ENCODE measurements around the gene NT5M.
A peak's percentile ranks its signal among the peaks of the same experiment; 100 is the strongest.

The NT5M gene

DNA sequence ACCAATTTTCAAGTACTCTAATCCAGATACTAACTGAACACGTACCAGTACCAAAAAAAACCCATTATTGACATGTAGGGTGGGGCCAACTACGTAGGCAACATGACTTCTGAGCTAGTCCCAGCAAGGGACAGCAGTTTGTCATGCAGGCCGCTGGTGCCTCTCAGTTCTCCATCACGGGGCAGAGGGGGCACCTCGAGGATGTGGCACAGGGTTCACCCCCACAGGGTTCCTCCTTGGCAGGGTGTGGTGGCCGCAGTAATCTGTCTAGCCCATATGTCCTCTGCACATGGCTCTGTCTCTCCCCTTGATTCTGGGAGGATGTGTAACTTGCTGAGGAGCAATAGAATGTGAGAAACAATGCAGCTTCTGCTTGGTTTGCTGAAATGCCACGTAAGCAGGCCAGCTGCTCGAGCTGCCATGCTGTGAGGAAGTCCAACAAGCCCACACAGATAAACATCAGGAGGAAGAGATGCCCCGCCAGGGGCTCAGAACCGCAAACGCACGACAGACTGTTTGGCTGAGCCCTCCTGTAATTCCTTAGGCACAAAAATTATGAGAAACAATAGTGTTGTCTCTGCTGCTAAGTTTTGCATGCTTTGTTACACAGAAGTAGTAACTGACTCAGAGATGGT is 62.4 kb downstream of the NT5M start:
- H3K27ac ChIP-seq (replicated peaks) = no peak overlapping the region
- DNase-seq (ENCODE audit: low read depth in 1 of 2, low spot score in 1 of 2) = no peak
- no peak overlapping the region for H3K4me3 ChIP-seq (replicated peaks; ENCODE audit: insufficient read depth, low read length)
- no peaks in the 10 kb centered on the region for H3K27me3 ChIP-seq (ENCODE audit: insufficient read depth, poor library complexity, severe bottlenecking)
- TF ChIP-seq, protein P1, sequence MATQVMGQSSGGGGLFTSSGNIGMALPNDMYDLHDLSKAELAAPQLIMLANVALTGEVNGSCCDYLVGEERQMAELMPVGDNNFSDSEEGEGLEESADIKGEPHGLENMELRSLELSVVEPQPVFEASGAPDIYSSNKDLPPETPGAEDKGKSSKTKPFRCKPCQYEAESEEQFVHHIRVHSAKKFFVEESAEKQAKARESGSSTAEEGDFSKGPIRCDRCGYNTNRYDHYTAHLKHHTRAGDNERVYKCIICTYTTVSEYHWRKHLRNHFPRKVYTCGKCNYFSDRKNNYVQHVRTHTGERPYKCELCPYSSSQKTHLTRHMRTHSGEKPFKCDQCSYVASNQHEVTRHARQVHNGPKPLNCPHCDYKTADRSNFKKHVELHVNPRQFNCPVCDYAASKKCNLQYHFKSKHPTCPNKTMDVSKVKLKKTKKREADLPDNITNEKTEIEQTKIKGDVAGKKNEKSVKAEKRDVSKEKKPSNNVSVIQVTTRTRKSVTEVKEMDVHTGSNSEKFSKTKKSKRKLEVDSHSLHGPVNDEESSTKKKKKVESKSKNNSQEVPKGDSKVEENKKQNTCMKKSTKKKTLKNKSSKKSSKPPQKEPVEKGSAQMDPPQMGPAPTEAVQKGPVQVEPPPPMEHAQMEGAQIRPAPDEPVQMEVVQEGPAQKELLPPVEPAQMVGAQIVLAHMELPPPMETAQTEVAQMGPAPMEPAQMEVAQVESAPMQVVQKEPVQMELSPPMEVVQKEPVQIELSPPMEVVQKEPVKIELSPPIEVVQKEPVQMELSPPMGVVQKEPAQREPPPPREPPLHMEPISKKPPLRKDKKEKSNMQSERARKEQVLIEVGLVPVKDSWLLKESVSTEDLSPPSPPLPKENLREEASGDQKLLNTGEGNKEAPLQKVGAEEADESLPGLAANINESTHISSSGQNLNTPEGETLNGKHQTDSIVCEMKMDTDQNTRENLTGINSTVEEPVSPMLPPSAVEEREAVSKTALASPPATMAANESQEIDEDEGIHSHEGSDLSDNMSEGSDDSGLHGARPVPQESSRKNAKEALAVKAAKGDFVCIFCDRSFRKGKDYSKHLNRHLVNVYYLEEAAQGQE (IDR thresholded peaks at IDR 0.05; ENCODE audit: insufficient replicate concordance, low read depth) = no peak
- no peak for TF ChIP-seq GABPA (IDR thresholded peaks at IDR 0.05; ENCODE audit: low read depth)

DNA sequence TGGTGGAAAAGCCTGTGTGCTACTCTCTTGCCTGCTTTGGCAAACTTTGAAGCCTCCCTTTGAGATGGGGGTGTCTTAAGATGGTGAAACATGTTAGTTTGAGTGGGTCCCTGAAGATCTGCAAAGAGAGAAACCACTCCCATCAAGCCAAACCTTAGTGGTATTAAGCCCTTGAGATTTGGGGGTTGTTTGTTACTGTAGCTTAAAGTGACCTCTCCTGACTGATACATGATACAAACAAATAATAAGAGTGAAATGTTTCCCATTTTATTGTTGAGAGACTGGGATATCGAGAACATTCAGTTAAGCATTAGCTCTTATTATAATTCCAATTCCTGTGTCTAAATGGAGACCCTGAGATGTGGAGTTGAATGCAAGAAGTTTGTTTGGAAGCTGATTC is 63.1 kb downstream of the NT5M start:
- H3K27ac ChIP-seq (replicated peaks) = no peak overlapping the region
- TF ChIP-seq, protein P2, sequence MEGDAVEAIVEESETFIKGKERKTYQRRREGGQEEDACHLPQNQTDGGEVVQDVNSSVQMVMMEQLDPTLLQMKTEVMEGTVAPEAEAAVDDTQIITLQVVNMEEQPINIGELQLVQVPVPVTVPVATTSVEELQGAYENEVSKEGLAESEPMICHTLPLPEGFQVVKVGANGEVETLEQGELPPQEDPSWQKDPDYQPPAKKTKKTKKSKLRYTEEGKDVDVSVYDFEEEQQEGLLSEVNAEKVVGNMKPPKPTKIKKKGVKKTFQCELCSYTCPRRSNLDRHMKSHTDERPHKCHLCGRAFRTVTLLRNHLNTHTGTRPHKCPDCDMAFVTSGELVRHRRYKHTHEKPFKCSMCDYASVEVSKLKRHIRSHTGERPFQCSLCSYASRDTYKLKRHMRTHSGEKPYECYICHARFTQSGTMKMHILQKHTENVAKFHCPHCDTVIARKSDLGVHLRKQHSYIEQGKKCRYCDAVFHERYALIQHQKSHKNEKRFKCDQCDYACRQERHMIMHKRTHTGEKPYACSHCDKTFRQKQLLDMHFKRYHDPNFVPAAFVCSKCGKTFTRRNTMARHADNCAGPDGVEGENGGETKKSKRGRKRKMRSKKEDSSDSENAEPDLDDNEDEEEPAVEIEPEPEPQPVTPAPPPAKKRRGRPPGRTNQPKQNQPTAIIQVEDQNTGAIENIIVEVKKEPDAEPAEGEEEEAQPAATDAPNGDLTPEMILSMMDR (IDR thresholded peaks at IDR 0.05; ENCODE audit: insufficient read depth, low read length) = no peak
- DNase-seq (ENCODE audit: low read depth in 1 of 2, low spot score in 1 of 2) = no peak
- no peaks in the 10 kb centered on the region for H3K27me3 ChIP-seq (ENCODE audit: insufficient read depth, poor library complexity, severe bottlenecking)
- no peak overlapping the region for H3K4me3 ChIP-seq (replicated peaks; ENCODE audit: insufficient read depth, low read length)

DNA sequence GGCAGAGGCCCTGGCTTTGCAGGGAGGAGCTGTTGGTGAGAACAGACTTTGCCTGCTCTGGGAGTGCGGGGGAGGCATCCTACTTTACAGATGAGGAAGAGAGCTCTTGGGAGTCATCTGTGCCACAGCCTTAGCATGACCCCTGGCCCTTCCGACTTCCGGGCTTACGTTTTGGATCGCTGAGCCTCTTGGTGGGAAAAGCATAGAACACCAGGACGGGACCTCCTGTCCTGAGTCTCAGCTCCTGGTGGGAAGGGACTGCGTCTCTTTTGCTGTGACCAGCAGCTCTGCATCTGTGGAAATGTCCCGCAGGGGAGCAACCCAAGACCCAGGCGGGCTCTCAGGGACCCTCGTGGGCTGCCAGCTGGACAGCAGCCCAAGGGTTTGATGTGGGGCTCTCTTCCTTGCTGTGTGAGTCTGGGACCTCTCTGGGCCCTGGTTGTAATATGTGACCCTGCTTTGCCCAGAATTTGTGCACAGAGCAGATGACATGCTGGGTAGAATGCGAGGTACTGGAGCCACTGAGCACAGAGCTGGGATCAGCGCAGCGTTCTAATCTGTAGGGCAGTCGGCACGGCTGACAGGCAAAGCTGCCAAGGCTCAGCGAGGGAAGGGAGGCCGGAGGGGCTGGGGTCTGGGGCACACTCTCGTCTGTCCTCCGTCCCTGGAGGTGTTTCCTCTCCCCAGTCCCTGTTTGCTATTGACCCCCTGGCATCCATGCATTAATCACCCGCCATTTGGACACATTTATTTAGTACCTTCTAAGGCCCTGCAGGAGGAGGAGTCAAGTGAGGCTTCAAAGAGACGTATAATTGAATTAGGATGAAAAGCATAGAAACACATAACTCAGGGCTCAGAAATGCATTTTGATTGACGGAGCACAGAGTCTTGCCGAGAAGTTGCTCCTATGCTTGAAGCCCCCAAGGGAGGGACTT is 64.0 kb downstream of the NT5M start:
- TF ChIP-seq SPI1 (IDR thresholded peaks at IDR 0.05; ENCODE audit: borderline replicate concordance, low read depth) (0 out of 2 replicates have a peak, but pooled peaks have one; percentile 1), GABPA (IDR thresholded peaks at IDR 0.05; ENCODE audit: low read depth) (no peak), POLR2AphosphoS5 (IDR thresholded peaks at IDR 0.05; ENCODE audit: low read depth) (no peak)
- TF ChIP-seq, protein P1 (IDR thresholded peaks at IDR 0.05; ENCODE audit: insufficient replicate concordance, low read depth) = no peak
- TF ChIP-seq, protein P2 (IDR thresholded peaks at IDR 0.05; ENCODE audit: insufficient read depth, low read length) = no peak
- DNase-seq (ENCODE audit: low read depth in 1 of 2, low spot score in 1 of 2) = peak; percentile 41 to 61
- no peaks in the 10 kb centered on the region for H3K27me3 ChIP-seq (ENCODE audit: insufficient read depth, poor library complexity, severe bottlenecking)
- no peak overlapping the region for H3K4me3 ChIP-seq (replicated peaks; ENCODE audit: insufficient read depth, low read length)
- no peak overlapping the region for H3K27ac ChIP-seq (replicated peaks)

DNA sequence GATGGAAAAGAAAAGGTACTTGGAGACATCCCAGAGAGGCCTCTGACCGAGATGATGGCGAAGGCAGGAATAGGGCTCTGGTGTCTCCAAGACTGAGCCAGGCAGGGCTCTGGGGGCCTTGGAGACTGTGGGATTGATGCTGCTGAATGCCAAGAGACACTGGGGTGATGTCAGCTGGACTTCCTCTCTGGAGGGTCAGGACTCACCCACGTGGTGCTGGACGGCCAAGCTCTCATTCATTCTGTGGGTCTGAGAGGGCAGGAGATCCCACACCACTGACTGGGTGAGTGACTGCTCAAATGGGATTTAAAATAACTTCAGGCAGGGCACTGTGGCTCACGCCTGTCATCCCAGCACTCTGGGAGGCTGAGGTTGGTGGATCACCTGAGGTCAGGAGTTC is 64.8 kb downstream of the NT5M start:
- Histone ChIP-seq H3K27me3 (ENCODE audit: insufficient read depth, poor library complexity, severe bottlenecking) (no peaks in the 10 kb centered on the region), H3K27ac (replicated peaks) (no peak overlapping the region), H3K4me3 (replicated peaks; ENCODE audit: insufficient read depth, low read length) (no peak overlapping the region)
- DNase-seq (ENCODE audit: low read depth in 1 of 2, low spot score in 1 of 2) = no peak
- TF ChIP-seq SPI1 (IDR thresholded peaks at IDR 0.05; ENCODE audit: borderline replicate concordance, low read depth) = no peak
- no peak for TF ChIP-seq GABPA (IDR thresholded peaks at IDR 0.05; ENCODE audit: low read depth)
- TF ChIP-seq, protein P2 (IDR thresholded peaks at IDR 0.05; ENCODE audit: insufficient read depth, low read length) = no peak
- TF ChIP-seq POLR2AphosphoS5 (IDR thresholded peaks at IDR 0.05; ENCODE audit: low read depth) = no peak
- TF ChIP-seq, protein P1 (IDR thresholded peaks at IDR 0.05; ENCODE audit: insufficient replicate concordance, low read depth) = no peak

Measured in HL-60 (cell line).